Activated CD8-positive, alpha-beta memory T cell treated with anti-CD3 and anti-CD28 coated beads for 4 hours (primary cell): ENCODE results near the gene PFKM.
A peak's percentile ranks its signal among the peaks of the same experiment; 100 is the strongest.

ENCODE experiments used
- DNase-seq, 2 donors: peaks; one replicate each; pipeline ENCODE4 v3.0.0-alpha.2; 2020; ENCODE audit warnings: low read depth in 2 of 2

Gene PFKM

GRCh38 chr12:48187916-48188695 is 68.9 kb downstream of the PFKM start:
- no peak for DNase-seq

DNA sequence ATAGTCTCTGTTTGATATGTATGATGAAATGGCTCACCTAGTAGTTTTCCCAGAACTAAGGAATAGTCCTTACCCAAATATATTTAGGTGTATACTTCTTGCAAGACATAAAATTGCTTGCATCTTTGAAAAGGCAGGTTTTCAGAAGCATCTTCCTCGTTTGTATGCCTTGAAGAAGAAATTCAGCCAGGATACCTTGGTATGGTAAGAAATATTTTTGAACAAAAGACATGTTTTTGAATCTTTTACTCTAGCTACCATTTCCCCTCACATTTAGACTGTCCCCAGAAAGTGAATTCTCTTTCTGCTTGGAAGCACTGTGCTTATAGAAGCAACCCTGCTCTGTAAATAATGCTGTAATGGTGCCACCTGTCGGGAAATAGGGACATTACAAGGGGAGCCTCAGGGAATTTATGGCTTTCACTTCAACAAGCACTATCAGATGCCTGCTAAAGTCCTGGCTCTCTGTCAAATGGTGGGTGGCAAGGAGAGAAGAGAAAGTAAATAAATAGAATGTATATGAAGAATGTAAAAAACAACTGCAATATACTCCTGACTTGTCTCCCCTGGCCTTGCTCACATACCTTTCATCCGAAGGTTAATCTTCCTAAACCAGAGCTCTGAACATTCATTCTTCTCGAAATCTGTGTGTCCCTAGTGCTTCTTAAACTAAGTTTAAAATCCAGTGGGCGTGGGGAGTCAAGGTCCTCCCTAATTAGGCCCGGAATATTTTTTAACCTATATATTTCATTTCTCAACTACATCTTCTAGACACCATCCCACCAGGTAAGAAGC is 70.4 kb downstream of the PFKM start:
- DNase-seq = peak; percentile 42 to 51

GRCh38 chr12:48191096-48191495 is 71.9 kb downstream of the PFKM start:
- no peak for DNase-seq

GRCh38 chr12:48192861-48193260 is 73.7 kb downstream of the PFKM start:
- no peak for DNase-seq

DNA sequence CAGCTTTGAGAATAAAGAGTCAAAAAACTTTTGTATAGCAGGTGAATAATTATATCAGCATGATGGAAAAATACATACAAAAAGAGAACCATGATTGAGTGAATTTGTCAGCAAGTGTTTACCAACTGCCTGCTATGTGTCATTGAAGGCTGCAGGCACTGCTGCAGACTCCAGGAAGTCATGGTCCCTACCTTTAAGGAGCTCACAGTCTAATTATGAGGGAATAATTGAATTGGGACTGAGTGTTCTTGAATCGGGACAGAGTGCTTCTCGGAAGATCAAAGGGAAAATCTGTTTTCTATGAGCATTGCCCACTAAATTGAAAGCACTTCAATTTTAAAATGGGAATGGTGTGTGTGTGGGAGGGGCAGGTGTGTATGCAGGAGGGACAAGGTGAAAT is 74.5 kb downstream of the PFKM start:
- no peak for DNase-seq

- no peak for DNase-seq
Observed at GRCh38 chr12:48194799-48195201, 75.6 kb downstream of the PFKM start.
